HG02840 (cell line): ENCODE results near the gene IFT25.

Experiments
- ATAC-seq: cut with Tn5 transposase; IDR thresholded peaks from one replicate; pipeline ENCODE4 v1.9.1; 2021; ENCODE audit warnings: mild to moderate bottlenecking, moderate library complexity, moderate number of reproducible peaks; ENCODE audit not compliant: unreplicated experiment, low FRiP score

IFT25 gene

DNA sequence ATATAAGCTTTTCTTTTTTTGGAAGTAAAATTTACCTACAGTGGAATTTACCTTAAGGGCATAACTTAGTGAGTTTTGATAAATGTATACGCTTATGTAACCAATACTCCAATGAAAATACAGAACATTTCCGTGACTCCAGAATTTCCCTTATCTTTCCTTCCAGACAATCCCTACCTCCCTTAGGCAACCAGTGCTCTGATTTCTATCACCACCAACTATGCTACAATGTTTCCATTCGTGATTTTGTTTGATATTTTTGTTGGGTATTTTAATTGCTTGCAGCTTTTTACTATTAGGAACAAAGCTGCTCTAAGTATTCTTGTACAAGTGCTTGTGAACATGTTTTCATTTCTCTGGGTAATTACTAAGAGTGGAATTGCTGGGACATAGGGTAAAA is 14.6 kb downstream of the IFT25 start:
- no peak for ATAC-seq

- ATAC-seq = no peak
Observed at GRCh38 chr1:53929246-53929960, 16.1 kb downstream of the IFT25 start.

GRCh38 chr1:53927376-53927881 is 18.1 kb downstream of the IFT25 start:
- ATAC-seq = no peak

GRCh38 chr1:53919675-53920066 is 25.8 kb downstream of the IFT25 start:
- no peak for ATAC-seq

GRCh38 chr1:53918343-53918742 is 27.2 kb downstream of the IFT25 start:
- no peak for ATAC-seq

GRCh38 chr1:53913352-53914033 is 32.0 kb downstream of the IFT25 start:
- no peak for ATAC-seq

DNA sequence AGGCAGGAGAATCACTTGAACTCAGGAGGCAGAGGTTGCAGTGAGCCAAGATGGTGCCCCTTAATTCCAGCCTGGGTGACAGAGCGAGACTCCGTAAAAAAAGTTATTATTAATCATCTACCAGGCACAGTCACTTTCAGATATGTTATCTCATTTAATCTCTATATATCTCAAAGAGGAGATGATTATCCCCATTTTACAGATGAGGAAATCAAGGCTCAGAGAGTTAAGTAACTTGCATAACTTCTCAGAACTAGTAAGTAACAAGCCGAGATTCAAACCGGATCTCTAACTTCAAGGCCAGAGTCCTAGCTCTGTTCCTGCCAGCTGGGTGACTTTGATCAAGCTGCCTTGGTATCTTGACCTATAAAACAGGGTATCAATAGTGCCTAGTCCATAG is 34.1 kb downstream of the IFT25 start:
- no peak for ATAC-seq

DNA sequence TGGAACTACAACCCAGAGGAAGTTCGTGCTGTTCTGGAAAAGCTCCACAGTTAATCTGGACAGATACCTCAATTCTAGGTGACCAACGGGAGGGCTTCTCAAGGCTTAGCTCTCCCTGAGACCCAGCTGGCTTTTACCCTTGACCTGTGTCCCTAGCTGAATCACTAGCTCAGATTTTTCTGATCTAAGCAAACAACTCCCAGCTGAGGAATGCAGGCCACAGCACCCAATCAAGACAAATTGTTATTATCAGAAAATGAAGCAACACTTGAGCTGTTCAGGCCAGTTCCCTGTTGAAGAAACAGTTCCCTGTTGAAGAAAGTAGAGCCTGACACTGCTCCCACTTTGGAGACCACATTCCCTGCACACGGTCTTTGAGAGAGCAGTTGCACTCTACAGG is 35.6 kb downstream of the IFT25 start:
- ATAC-seq = no peak

DNA sequence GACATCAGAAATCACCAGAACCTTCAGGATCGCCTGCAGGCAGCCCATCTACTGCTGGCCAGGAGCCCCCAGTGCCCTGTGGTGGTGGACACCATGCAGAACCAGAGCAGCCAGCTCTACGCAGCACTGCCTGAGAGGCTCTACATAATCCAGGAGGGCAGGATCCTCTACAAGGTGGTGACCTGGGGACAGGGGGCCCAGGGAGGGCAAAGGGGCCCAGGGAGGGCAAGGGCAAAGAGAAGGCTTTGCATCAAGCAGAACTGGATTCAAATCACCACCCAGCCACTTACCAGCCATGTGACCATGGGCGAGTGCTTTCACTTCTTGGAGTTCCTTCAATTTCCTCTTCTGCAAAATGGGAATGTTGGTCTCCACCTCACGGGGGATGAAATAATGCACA is 39.4 kb downstream of the IFT25 start:
- ATAC-seq = no peak

GRCh38 chr1:53905509-53905908 is 40.0 kb downstream of the IFT25 start:
- ATAC-seq = no peak

- ATAC-seq = no peak
Observed at GRCh38 chr1:53902235-53903138, 43.0 kb downstream of the IFT25 start.

DNA sequence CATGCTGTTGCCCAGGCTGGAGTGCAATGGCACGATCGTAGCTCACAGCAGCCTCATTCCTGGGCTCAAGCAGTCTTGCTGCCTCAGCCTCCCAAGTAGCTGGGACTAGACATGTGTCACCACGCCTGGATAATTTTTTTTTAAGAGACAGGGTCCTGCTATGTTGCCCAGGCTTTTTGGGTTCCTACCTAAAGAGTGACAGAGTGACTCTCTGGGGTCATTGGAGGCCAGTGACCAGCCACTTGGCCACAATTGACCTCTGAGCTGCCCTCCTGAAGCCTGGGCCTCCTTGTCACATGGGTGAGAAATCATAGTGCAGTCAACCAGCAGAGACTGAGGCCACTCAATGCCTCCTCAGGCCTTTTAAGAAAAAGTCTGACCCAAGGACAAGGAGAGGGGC is 45.8 kb downstream of the IFT25 start:
- ATAC-seq = no peak

DNA sequence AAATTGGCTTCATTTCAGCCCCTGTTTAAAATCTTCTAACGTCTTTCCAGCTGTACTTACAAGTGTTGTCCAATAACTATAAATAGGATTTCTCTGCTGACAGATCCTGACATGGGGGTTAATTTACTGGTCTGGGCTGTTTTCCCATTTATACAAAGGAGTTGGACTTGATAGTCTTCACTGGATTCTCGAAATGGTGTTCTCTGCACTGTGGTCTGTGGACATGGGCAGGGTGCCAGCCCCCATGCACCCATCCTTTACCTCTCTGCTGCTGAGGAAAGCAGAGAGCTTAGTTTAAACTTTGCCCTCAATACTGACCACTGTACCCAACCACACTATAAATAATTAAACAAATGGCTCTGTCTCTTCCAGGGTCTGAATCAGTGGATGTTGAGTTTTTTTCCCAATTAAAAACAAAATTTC is 46.3 kb downstream of the IFT25 start:
- no peak for ATAC-seq

DNA sequence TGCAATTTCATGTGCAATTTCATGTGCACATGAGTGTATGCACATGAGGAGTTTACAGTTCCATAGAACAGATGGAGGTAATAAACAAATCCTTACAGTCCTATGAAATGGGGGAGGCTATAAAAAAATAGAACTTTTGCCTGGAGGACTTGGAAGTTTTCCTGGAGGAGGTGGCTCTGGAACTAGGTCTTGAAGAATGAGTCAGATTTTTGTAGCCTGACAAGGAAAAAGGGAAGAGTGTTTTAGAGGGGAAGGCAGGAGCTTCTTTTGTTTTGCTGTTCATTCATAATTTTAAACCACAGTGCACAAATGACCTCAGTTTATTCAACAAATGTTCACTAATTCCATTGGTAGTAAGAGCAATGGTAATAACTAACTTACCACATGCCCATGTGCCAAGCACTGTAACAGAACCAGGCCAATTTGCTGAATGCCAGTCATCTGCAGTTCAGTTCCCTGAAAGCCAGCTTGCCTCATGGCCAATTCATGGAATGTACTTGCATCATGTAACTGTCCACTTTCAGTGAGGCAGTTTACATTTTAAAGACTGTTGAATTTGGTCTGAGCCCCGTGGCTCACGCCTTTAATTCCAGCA is 48.8 kb downstream of the IFT25 start:
- ATAC-seq = no peak

DNA sequence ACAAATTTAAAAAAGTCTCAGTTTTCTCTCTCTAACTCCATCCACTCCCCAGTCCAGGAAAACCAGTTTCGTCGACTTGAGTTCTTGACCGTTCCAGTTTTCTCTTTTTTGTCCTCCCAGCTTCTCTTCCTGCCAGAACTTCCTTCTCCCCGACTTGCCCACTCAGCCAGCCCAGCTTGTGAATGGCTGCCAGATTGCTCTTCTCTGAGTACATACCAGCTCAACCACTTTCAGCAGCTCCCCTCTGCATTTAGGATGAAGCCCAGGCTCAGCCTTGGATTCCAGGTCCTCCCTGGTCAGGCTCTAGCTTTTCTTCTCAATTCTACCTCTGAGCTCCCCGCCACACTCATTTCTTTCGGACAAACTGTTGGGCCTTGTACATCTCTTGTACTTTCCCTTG is 50.1 kb downstream of the IFT25 start:
- ATAC-seq = no peak

DNA sequence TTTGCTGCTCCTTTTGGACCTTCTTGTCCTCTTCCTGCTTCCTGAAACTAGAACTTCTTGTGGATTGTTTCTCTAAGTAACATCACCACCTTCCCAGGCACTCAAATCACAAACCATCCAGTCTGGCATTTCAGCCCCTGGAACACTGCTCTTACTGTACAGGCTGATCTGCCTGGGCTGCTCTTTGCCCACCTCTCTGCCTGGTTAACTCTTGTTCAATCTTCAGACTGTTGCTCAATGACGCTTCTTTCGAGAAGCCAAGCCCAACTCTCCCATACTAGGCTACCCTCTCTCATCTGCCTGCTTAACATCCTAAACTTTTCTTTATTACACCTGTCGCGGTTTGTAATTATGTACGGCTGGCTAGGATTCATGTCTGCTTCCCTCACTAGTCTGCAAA is 50.9 kb downstream of the IFT25 start:
- no peak for ATAC-seq

GRCh38 chr1:53893999-53894636 is 51.4 kb downstream of the IFT25 start, which contains the start of gene DIO1:
Gene DIO1 (plus strand): TSS chr1:53894187. CDS start chr1:53894211, 24 bp downstream.
- no peak for ATAC-seq

DNA sequence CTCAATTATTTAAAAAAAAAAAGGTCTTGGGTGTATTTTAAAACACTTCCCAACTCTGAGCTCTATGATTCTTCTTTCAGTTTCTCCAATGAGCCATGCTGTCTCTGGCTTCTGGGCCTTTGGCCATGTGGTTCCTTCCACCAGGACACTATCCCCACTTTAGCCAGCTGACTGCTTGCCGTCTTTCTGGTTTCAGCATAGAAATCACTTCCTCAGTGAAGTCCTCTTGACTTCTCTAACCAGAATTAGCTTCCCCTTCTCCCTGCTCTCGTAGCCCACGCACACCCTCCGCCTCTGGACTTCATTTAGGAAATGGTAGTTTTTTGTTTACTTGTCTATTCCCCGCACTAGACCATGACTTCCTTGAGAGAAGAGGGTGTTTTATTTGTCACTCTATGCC is 52.6 kb downstream of the IFT25 start:
- ATAC-seq = no peak

DNA sequence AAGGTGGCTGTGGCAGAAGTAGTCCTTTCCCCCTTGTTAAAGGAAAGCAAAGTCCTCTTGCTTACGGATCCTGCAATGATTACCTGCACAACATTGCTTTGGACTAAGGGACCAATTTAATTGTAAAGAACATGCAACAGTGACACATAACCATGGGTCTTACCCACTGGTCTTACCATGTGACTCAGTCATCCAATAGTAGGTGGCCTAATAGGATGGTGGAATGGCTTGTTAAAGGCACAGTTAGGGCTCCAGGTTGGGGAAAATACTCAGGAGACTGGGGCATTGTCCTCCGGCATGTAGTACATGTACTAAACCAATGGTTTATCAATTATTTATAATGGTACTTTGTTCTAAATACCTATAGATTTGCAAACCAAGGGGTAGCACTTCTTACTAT is 53.8 kb downstream of the IFT25 start:
- ATAC-seq = no peak

GRCh38 chr1:53891018-53891417 is 54.5 kb downstream of the IFT25 start:
- ATAC-seq = no peak
